ENCODE data around the gene FBXW12. TPM values are rescaled to one million over a fixed set of nuclear protein-coding genes. Genes with fewer than 3 reads are reported as not detected.

FBXW12 gene
- total RNA-seq, 1 donor from 2014 or later: not detected

GRCh38 chr3:48437812-48438211, 65.8 kb downstream of the FBXW12 start:
- DNase-seq: no peak

GRCh38 chr3:48439820-48440589, 68.0 kb downstream of the FBXW12 start, which contains the start of the genes CCDC51 and TMA7:
CCDC51 (minus strand) TSS chr3:48440119; CDS start chr3:48435128, 4,991 bp downstream.
TMA7 (plus strand) TSS chr3:48440257; CDS start chr3:48440297, 40 bp downstream.
- DNase-seq: peak; percentile 97

GRCh38 chr3:48440590-48440958, 68.6 kb downstream of the FBXW12 start:
- DNase-seq: peak; percentile 47

- no peak for DNase-seq
These were observed 69.9 kb downstream of the FBXW12 start for GRCh38 chr3:48441940-48442339.

Other genes with a start within 250 kb of the FBXW12 start
- 15.1 and 21.6 TPM in 2 replicates for gene CDC25A, start 183.8 kb upstream of the FBXW12 start, total RNA-seq
- not detected in 2 replicates for gene CAMP, start 148.7 kb upstream of the FBXW12 start, total RNA-seq
- gene ZNF589, start 131.1 kb upstream of the FBXW12 start, total RNA-seq: 3.4 and 4.1 TPM in 2 replicates
- 33.9 and 36.2 TPM in 2 replicates for gene NME6, start 70.9 kb upstream of the FBXW12 start, total RNA-seq
- not detected in 2 replicates for gene SPINK8, start 38.6 kb upstream of the FBXW12 start, total RNA-seq
- gene PLXNB1, start 57.9 kb downstream of the FBXW12 start, total RNA-seq: 16.8 and 23.7 TPM in 2 replicates
- 16.4 and 18.0 TPM in 2 replicates for gene CCDC51, start 67.9 kb downstream of the FBXW12 start, total RNA-seq
- gene TMA7, start 68.0 kb downstream of the FBXW12 start, total RNA-seq: 223 and 272 TPM in 2 replicates
- 8.2 TPM in 2 replicates for gene ATRIP, start 74.5 kb downstream of the FBXW12 start, total RNA-seq
- gene SHISA5, start 132.0 kb downstream of the FBXW12 start, total RNA-seq: 95.5 and 133 TPM in 2 replicates
- gene PFKFB4, start 184.6 kb downstream of the FBXW12 start, total RNA-seq: 2.0 and 2.2 TPM in 2 replicates
- gene UCN2, start 191.6 kb downstream of the FBXW12 start, total RNA-seq: not detected in 2 replicates
- 0.42 and 1.5 TPM in 2 replicates for gene COL7A1, start 223.1 kb downstream of the FBXW12 start, total RNA-seq
- 288 and 371 TPM in 2 replicates for gene UQCRC1, start 237.4 kb downstream of the FBXW12 start, total RNA-seq
- not detected in 2 replicates for gene TMEM89, start 249.6 kb downstream of the FBXW12 start, total RNA-seq

Measured in dermis blood vessel endothelial cell (primary cell).